GM18951 (cell line): ENCODE data around the gene B3GAT3.
"Not testable (repeated sequence)": the region's sequence is repeated elsewhere in the genome, so short reads cannot be mapped to it uniquely, and the experiment has no call there.

Experiments
- POLR2A ChIP-seq: IDR thresholded peaks from 4 replicates; pipeline ENCODE4 v1.6.1; 2011; ENCODE audit warnings: mild to moderate bottlenecking; ENCODE audit not compliant: insufficient read length, insufficient read depth; ENCODE audit errors: extremely low read depth
- in situ Hi-C: fragments of 300-500 bp; cut with MboI; formaldehyde crosslinking; loops from one replicate; pipeline ENCODE4 v1.12.0; 2022; ENCODE audit warnings: low sequenced_read_pairs, mixed read lengths, inconsistent platforms; ENCODE audit not compliant: unreplicated experiment

B3GAT3 gene

GRCh38 chr11:62621567-62622470, at the start of gene B3GAT3:
Gene B3GAT3, minus strand, starts transcription at chr11:62621986. Its CDS starts 39 bp downstream, at chr11:62621947.
- peak; percentile 93 for TF ChIP-seq POLR2A
- in situ Hi-C loops: no loop called here

- no peak for TF ChIP-seq POLR2A
- in situ Hi-C loops: no loop called here
Observed at GRCh38 chr11:62671236-62671607, 49.4 kb upstream of the B3GAT3 start.

- in situ Hi-C loops: no loop called here
- TF ChIP-seq POLR2A: no peak
Observed at GRCh38 chr11:62669420-62670161, 47.8 kb upstream of the B3GAT3 start.

DNA sequence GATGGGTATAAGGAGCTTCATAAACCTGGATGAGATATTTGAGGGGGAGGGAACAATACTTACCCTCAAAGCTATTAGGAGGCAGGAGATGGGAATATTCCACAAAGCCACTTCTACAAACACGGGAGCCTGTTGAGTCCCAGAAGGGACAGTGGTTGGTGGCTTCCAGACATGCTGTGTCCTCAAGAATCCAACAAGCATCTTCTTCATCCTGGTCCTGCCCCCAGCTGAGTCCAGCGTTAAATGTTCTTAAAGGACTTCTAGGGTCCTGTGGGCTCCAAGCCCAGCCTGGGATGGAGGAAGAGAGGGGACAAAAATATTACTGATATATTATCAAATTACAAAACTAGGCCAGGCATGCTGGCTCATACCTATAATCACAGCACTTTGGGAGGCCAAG, 45.7 kb upstream of the B3GAT3 start:
- in situ Hi-C loops: no loop called here
- TF ChIP-seq POLR2A: no peak

GRCh38 chr11:62666259-62666926, 44.6 kb upstream of the B3GAT3 start:
- TF ChIP-seq POLR2A: peak; percentile 28
- in situ Hi-C loops: no loop called here

GRCh38 chr11:62665599-62666258, 43.9 kb upstream of the B3GAT3 start:
- in situ Hi-C loops: no loop called here
- TF ChIP-seq POLR2A: no peak

DNA sequence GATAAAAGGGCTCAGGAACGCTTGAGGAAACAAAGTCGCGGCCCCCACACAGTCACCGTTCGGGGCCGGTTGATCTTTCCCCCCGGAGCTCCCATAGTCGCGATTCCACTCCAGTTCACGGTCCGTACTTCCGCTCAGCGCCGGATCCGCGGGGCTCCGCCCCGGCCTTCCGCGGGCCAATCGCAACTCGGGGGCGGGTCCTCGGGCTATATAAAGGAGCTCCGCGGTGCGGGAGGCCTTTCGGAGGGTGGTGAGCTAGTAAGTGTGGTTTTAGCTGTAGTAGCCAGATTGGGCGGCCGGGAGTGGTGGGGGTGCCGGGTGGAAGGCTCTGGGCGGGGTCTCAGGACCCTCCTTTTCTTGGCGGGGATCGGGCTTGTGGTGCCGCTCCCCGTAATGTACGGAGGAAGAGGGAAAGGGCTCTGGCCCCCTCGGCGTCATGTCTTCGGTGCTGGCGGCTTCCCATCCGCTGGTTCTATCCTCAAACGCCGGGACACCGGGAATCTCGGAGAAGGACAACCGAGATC, 43.4 kb upstream of the B3GAT3 start, which contains the start of the genes C11orf98 and CSKMT:
C11orf98 (minus strand) TSS at position 136 of the 524 bp plus-strand sequence; CDS start at position 95, 41 bp downstream.
CSKMT (plus strand) TSS at position 238 of the 524 bp plus-strand sequence. CDS start 568 bp downstream, outside the sequence.
- in situ Hi-C loops: no loop called here
- TF ChIP-seq POLR2A: peak; percentile 99

- no peak for TF ChIP-seq POLR2A
- in situ Hi-C loops: no loop called here
Observed at GRCh38 chr11:62664405-62665074, 42.8 kb upstream of the B3GAT3 start.

GRCh38 chr11:62656796-62657429, 35.1 kb upstream of the B3GAT3 start:
- in situ Hi-C loops: no loop called here
- TF ChIP-seq POLR2A: no peak

GRCh38 chr11:62654297-62654696, 32.5 kb upstream of the B3GAT3 start:
- no peak for TF ChIP-seq POLR2A
- in situ Hi-C loops: no loop called here

- in situ Hi-C loops: no loop called here
Observed at GRCh38 chr11:62652161-62653006, 30.6 kb upstream of the B3GAT3 start.

GRCh38 chr11:62650283-62650682, 28.5 kb upstream of the B3GAT3 start:
- in situ Hi-C loops: not testable (repeated sequence)

More at GRCh38 chr11:62652161-62653006, 30.6 kb upstream of the B3GAT3 start:
- TF ChIP-seq POLR2A: no peak
